HEK293T (cell line): ENCODE data around the gene CMTM4.
A peak's percentile ranks its signal among the peaks of the same experiment; 100 is the strongest.

Source experiments
- CTCF ChIA-PET: fragments of 350-600 bp; formaldehyde crosslinking; extraction: SDS; loops from one replicate; lab custom pipeline; 2021; ENCODE audit warnings: antibody characterized with exemption, inconsistent platforms; lab: Yijun Ruan, JAX
- POLR2A ChIA-PET: fragments of 350-600 bp; formaldehyde crosslinking; extraction: SDS; loops from one replicate; lab custom pipeline; 2020; ENCODE audit warnings: antibody characterized with exemption, inconsistent platforms; lab: Yijun Ruan, JAX
- DNase-seq: peaks from one replicate; pipeline ENCODE4 v3.0.0; 2012; ENCODE audit warnings: mixed read lengths; ENCODE audit errors: extremely low spot score
- ARNT ChIP-seq: fragments of 450-650 bp; IDR thresholded peaks from 2 replicates; pipeline ENCODE4 v1.6.1; 2017; ENCODE audit warnings: mild to moderate bottlenecking
- BHLHE40 ChIP-seq: fragments of 450-650 bp; IDR thresholded peaks from 2 replicates; pipeline ENCODE4 v1.6.1; 2016; ENCODE audit warnings: mild to moderate bottlenecking, moderate library complexity, borderline replicate concordance
- CTBP1 ChIP-seq: fragments of 450-650 bp; IDR thresholded peaks from 2 replicates; pipeline ENCODE4 v1.6.1; 2016; ENCODE audit warnings: borderline replicate concordance
- ELF4 ChIP-seq: fragments of 450-650 bp; IDR thresholded peaks from 2 replicates; pipeline ENCODE4 v1.6.1; 2017; ENCODE audit warnings: antibody characterized with exemption
- FOXA1 ChIP-seq: fragments of 450-650 bp; IDR thresholded peaks from 2 replicates; pipeline ENCODE4 v1.6.1; 2016; ENCODE audit warnings: mild to moderate bottlenecking
- FOXK2 ChIP-seq: fragments of 450-650 bp; IDR thresholded peaks from 2 replicates; pipeline ENCODE4 v1.6.1; 2016; ENCODE audit warnings: mild to moderate bottlenecking
- FOXM1 ChIP-seq: fragments of 450-650 bp; IDR thresholded peaks from 2 replicates; pipeline ENCODE4 v1.6.1; 2017; ENCODE audit warnings: mild to moderate bottlenecking, borderline replicate concordance
- HDGF ChIP-seq: fragments of 450-650 bp; IDR thresholded peaks from 2 replicates; pipeline ENCODE4 v1.6.1; 2017; ENCODE audit warnings: antibody characterized with exemption, borderline replicate concordance
- L3MBTL2 ChIP-seq: fragments of 450-650 bp; conservative IDR thresholded peaks from 2 replicates; pipeline ENCODE4 v1.6.1; 2016; ENCODE audit warnings: mild to moderate bottlenecking
- LEF1 ChIP-seq: fragments of 450-650 bp; IDR thresholded peaks from 2 replicates; pipeline ENCODE4 v1.6.1; 2017; ENCODE audit warnings: mild to moderate bottlenecking, borderline replicate concordance
- NFRKB ChIP-seq: fragments of 450-650 bp; IDR thresholded peaks from 2 replicates; pipeline ENCODE4 v1.6.1; 2016; ENCODE audit warnings: mild to moderate bottlenecking, moderate library complexity
- PKNOX1 ChIP-seq: fragments of 450-650 bp; IDR thresholded peaks from 2 replicates; pipeline ENCODE4 v1.6.1; 2016
- SP1 ChIP-seq: fragments of 450-650 bp; IDR thresholded peaks from 2 replicates; pipeline ENCODE4 v1.6.1; 2017
- SUZ12 ChIP-seq: fragments of 450-650 bp; IDR thresholded peaks from 2 replicates; pipeline ENCODE4 v1.6.1; 2016; ENCODE audit warnings: mild to moderate bottlenecking
- TARDBP ChIP-seq: fragments of 450-650 bp; IDR thresholded peaks from 2 replicates; pipeline ENCODE4 v1.6.1; 2016
- ZNF384 ChIP-seq: fragments of 450-650 bp; IDR thresholded peaks from 2 replicates; pipeline ENCODE4 v1.6.1; 2016

CMTM4 gene

GRCh38 chr16:66720766-66721165 lies 24.2 kb upstream of the CMTM4 start:
- no peak for DNase-seq
- ChIA-PET CTCF (no interaction called here), POLR2A (no interaction called here)
- TF ChIP-seq NFRKB (no peak), SUZ12 (no peak), FOXK2 (no peak), TARDBP (no peak), PKNOX1 (no peak), ARNT (no peak), ELF4 (no peak), FOXM1 (no peak), LEF1 (no peak), HDGF (no peak)

GRCh38 chr16:66719246-66719645 lies 22.7 kb upstream of the CMTM4 start:
- POLR2A ChIA-PET, result no interaction called here
- no peak for TF ChIP-seq FOXM1
- TF ChIP-seq NFRKB, result no peak
- TF ChIP-seq CTBP1, result no peak
- no peak for TF ChIP-seq ARNT
- no peak for TF ChIP-seq HDGF
- no peak for TF ChIP-seq ELF4
- TF ChIP-seq BHLHE40, result no peak
- TF ChIP-seq ZNF384, result no peak
- DNase-seq, result no peak
- CTCF ChIA-PET, result no interaction called here

- ChIA-PET CTCF (no interaction called here), POLR2A (no interaction called here)
- DNase-seq, result no peak
- no peak for TF ChIP-seq TARDBP
- no peak for TF ChIP-seq ELF4
- no peak for TF ChIP-seq BHLHE40
- no peak for TF ChIP-seq HDGF
- TF ChIP-seq ZNF384, result no peak
- TF ChIP-seq CTBP1, result no peak
- no peak for TF ChIP-seq FOXK2
- TF ChIP-seq PKNOX1, result no peak
- TF ChIP-seq NFRKB, result no peak
- no peak for TF ChIP-seq L3MBTL2
- TF ChIP-seq FOXM1, result no peak
- TF ChIP-seq FOXA1, result no peak
- no peak for TF ChIP-seq SP1
- no peak for TF ChIP-seq SUZ12
- TF ChIP-seq LEF1, result no peak
- no peak for TF ChIP-seq ARNT
Measured at GRCh38 chr16:66717776-66718175, 21.2 kb upstream of the CMTM4 start.

GRCh38 chr16:66717112-66717675 lies 20.7 kb upstream of the CMTM4 start:
- peak; percentile 69 for DNase-seq
- POLR2A ChIA-PET, result no interaction called here
- CTCF ChIA-PET, result interaction anchor here (1.1 kb wide), 1 partner anchor 21 kb away, joined by 3 read pairs; no protein-coding TSS in a partner anchor

GRCh38 chr16:66714654-66715307 lies 18.2 kb upstream of the CMTM4 start:
- DNase-seq, result no peak

More at GRCh38 chr16:66717112-66717675, 20.7 kb upstream of the CMTM4 start:
- TF ChIP-seq ELF4, result no peak
- TF ChIP-seq LEF1, result no peak

More at GRCh38 chr16:66714654-66715307, 18.2 kb upstream of the CMTM4 start:
- ChIA-PET POLR2A (no interaction called here), CTCF (no interaction called here)
- TF ChIP-seq FOXM1 (no peak), SUZ12 (no peak), HDGF (no peak), ELF4 (no peak), FOXA1 (no peak), ZNF384 (no peak), L3MBTL2 (no peak), FOXK2 (no peak), BHLHE40 (no peak), CTBP1 (no peak), TARDBP (no peak), PKNOX1 (no peak), ARNT (no peak), NFRKB (no peak)
